Measurements from ENCODE around the gene CCDC148. TPM values are rescaled to one million over a fixed set of nuclear protein-coding genes. Genes with fewer than 3 reads are reported as not detected.

Gene CCDC148
- total and polyA plus RNA-seq, 2 donors (not counting 3 experiments of a cell fraction or from before 2014, with no cell fraction given) = 0.04 to 0.69 TPM

GRCh38 chr2:158505448-158505934, 48.9 kb upstream of the CCDC148 start:
- Histone ChIP-seq H3K4me1 (ENCODE audit: control insufficient read depth, extremely low read depth, insufficient read depth, low read length) (no peaks in the 10 kb centered on the region), H3K9ac (replicated peaks; ENCODE audit: extremely low read depth, insufficient read depth, low read length) (no peak overlapping the region), H3K9me3 (replicated peaks; ENCODE audit: control insufficient read depth, insufficient read depth, low read length) (no peaks in the 10 kb centered on the region), H3K4me3 (replicated peaks in 1 of 3; ENCODE audit: insufficient read depth in 1 of 3, low read depth in 1 of 3, low read length in 3 of 3) (no peak overlapping the region), H3K27me3 (ENCODE audit: control insufficient read depth in 2 of 2, insufficient read depth in 2 of 2, low read length in 2 of 2) (no peaks in the 10 kb centered on the region), H2AFZ (ENCODE audit: low read depth, low read length) (no peak overlapping the region), H3K79me2 (ENCODE audit: control insufficient read depth, insufficient read depth, low read length) (peaks cover 29% of the 10 kb centered on the region), H4K20me1 (replicated peaks; ENCODE audit: control insufficient read depth, extremely low read depth, insufficient read depth, low read length) (peaks cover 2% of the 10 kb centered on the region), H3K9me1 (replicated peaks; ENCODE audit: control insufficient read depth, extremely low read depth, insufficient read depth, low read length) (no peaks in the 10 kb centered on the region), H3K36me3 (ENCODE audit: control insufficient read depth in 2 of 2, extremely low read depth in 1 of 2, insufficient read depth in 2 of 2, low read length in 2 of 2) (no peaks in the 10 kb centered on the region), H3K27ac (ENCODE audit: insufficient read depth, low read depth, low read length) (no peak overlapping the region), H3K4me2 (ENCODE audit: insufficient read depth, low read length) (no peak overlapping the region)
- dilution Hi-C loops (cut with MboI; ENCODE audit: extremely low pct_ligation_motif_present, low sequenced_read_pairs) (no loop called here), intact Hi-C loops (cut with micrococcal nuclease) (no loop called here)
- TF ChIP-seq MAX (IDR thresholded peaks at IDR 0.05; ENCODE audit: insufficient read depth, insufficient read length) (no peak), JUN (IDR thresholded peaks at IDR 0.05; ENCODE audit: borderline replicate concordance, insufficient read depth, insufficient read length, low read depth) (no peak), CTCF (IDR thresholded peaks at IDR 0.05; ENCODE audit: extremely low read depth in 1 of 2, insufficient read depth in 1 of 2, low read depth in 1 of 2, low read length in 2 of 2) (no peak), MYC (IDR thresholded peaks at IDR 0.05; ENCODE audit: low read depth, low read length) (no peak), FOS (IDR thresholded peaks at IDR 0.05; ENCODE audit: borderline replicate concordance, insufficient read depth, low read length) (no peak), GATA2 (IDR thresholded peaks at IDR 0.05; ENCODE audit: insufficient read depth, insufficient read length, low read depth, low read length) (no peak), POLR2A (IDR thresholded peaks at IDR 0.05; ENCODE audit: low read depth, low read length) (no peak), POLR2AphosphoS5 (IDR thresholded peaks at IDR 0.05; ENCODE audit: insufficient read depth, low read depth, low read length) (no peak), EZH2 (IDR thresholded peaks at IDR 0.05; ENCODE audit: borderline replicate concordance, low read depth, low read length, severe bottlenecking) (no peak)
- CTCF ChIA-PET = interaction anchor here (1.1 to 1.7 kb wide), 4 partner anchors 9 to 49 kb away, joined by 3 to 6 read pairs (median 4); partner anchors contain the start of genes CCDC148 and PKP4
- no peak for FAIRE-seq
- POLR2A ChIA-PET = no interaction called here
- no TSS peak for BruUV-seq (replicated peaks)
- DNase-seq (ENCODE audit: low read depth, low spot score) = no peak

All from endothelial cell of umbilical vein (primary cell).